ENCODE results near the gene PLPPR5. TPM values are rescaled to one million over a fixed set of nuclear protein-coding genes. Genes with fewer than 3 reads are reported as not detected.

PLPPR5 gene
- total RNA-seq, 1 donor from 2014 or later: not detected

DNA sequence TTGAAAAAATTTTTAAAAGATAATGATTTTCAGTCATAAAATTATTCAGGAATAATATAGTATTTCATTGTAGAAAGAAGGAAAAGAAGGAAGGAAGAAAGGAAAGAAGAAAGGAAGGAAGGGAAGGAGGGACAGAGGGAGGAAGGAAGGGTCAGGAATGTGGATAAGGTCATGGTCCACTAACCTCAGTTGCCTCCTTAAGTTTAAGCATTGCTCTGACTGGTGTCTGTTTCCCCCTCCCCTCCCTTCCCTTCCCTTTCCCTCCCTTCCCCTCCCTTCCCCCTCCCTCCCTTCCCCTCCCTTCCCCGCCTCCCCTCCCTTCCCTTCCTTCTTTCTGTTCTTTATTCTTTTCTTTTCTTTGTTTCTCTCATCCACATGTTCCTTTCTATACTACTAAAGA, 95.7 kb downstream of the PLPPR5 start:
- FAIRE-seq (no peak), DNase-seq (ENCODE audit: low read depth) (no peak)
- TF ChIP-seq CTCF (IDR thresholded peaks at IDR 0.05; ENCODE audit: insufficient read depth, low read length, severe bottlenecking): no peak
- Histone ChIP-seq H3K4me3 (ENCODE audit: low read depth, low read length) (no peak overlapping the region), H3K27me3 (ENCODE audit: control insufficient read depth, insufficient read depth, low read length) (no peaks in the 10 kb centered on the region), H3K36me3 (ENCODE audit: control insufficient read depth, insufficient read depth, low read length) (no peaks in the 10 kb centered on the region)

- Histone ChIP-seq H3K36me3 (ENCODE audit: control insufficient read depth, insufficient read depth, low read length) (no peaks in the 10 kb centered on the region), H3K4me3 (ENCODE audit: low read depth, low read length) (no peak overlapping the region), H3K27me3 (ENCODE audit: control insufficient read depth, insufficient read depth, low read length) (no peaks in the 10 kb centered on the region)
- no peak for TF ChIP-seq CTCF (IDR thresholded peaks at IDR 0.05; ENCODE audit: insufficient read depth, low read length, severe bottlenecking)
- no peak for DNase-seq (ENCODE audit: low read depth)
- no peak for FAIRE-seq
Observed at GRCh38 chr1:98906809-98907208, 97.9 kb downstream of the PLPPR5 start.

DNA sequence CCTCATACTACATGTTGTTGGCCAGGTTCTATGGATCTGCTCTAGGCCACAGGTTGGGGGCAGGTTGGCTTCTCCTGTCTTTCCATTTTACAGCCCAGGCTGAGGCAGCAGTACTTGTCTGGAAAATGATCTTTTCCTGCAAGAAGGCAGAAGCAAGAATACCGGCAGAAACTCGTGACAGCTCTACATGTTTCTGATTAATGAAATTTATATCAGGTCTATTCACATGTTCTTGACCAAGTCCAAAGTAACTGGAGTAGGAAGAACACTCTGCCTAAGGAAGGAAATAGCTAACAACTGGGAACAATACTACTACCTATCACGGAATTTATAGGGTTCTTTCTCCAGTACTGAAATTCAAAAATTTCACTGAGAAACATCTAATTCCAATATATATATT, 98.3 kb downstream of the PLPPR5 start:
- no peaks in the 10 kb centered on the region for H3K27me3 ChIP-seq (ENCODE audit: control insufficient read depth, insufficient read depth, low read length)

DNA sequence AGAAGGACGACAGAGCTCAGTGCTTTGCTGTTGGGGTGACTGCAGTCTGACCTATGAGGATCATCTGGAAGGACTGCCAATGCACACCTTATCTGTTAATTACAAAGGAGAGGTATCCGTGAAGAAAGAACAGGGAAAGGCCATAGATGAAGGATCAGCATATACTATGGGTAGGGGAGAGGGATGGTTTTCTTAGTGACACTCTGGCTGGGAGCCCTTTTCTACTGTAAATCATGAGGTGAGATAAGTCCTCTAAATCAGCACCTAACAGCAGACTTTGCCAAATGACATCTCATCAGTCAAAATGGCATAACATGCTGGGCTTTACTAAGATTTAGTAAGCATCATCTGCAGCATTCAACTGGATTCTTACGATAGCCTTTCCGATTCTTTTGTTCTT, 100.0 kb downstream of the PLPPR5 start:
- Histone ChIP-seq H3K36me3 (ENCODE audit: control insufficient read depth, insufficient read depth, low read length) (no peaks in the 10 kb centered on the region), H3K27me3 (ENCODE audit: control insufficient read depth, insufficient read depth, low read length) (no peaks in the 10 kb centered on the region), H3K4me3 (ENCODE audit: low read depth, low read length) (no peak overlapping the region)
- FAIRE-seq (no peak), DNase-seq (ENCODE audit: low read depth) (no peak)
- no peak for TF ChIP-seq CTCF (IDR thresholded peaks at IDR 0.05; ENCODE audit: insufficient read depth, low read length, severe bottlenecking)

More for the DNA sequence above, 98.3 kb downstream of the PLPPR5 start:
- H3K36me3 ChIP-seq (ENCODE audit: control insufficient read depth, insufficient read depth, low read length): no peaks in the 10 kb centered on the region
- FAIRE-seq (no peak), DNase-seq (ENCODE audit: low read depth) (no peak)
- H3K4me3 ChIP-seq (ENCODE audit: low read depth, low read length): no peak overlapping the region
- no peak for TF ChIP-seq CTCF (IDR thresholded peaks at IDR 0.05; ENCODE audit: insufficient read depth, low read length, severe bottlenecking)

DNA sequence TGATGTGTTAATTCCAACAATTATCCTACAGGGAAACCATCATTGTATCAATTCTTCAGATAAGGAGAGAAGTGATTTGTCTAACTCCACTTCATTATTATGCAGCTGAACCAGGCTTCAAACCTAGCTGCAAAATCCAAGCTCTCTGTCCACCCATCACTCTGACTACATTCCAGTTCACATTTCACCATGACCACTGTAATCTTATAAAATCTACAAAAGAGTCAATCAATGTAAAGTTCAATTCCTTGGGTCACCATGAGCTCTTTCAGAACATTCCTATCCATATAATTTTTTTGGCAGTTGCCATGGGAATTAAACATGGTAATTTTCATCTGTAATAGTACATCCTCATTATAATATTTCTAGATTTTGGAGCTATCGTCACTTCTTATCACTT, 100.9 kb downstream of the PLPPR5 start:
- H3K27me3 ChIP-seq (ENCODE audit: control insufficient read depth, insufficient read depth, low read length): no peaks in the 10 kb centered on the region
- DNase-seq (ENCODE audit: low read depth) (no peak), FAIRE-seq (no peak)
- no peak overlapping the region for H3K4me3 ChIP-seq (ENCODE audit: low read depth, low read length)
- H3K36me3 ChIP-seq (ENCODE audit: control insufficient read depth, insufficient read depth, low read length): no peaks in the 10 kb centered on the region
- no peak for TF ChIP-seq CTCF (IDR thresholded peaks at IDR 0.05; ENCODE audit: insufficient read depth, low read length, severe bottlenecking)

- Histone ChIP-seq H3K27me3 (ENCODE audit: control insufficient read depth, insufficient read depth, low read length) (no peaks in the 10 kb centered on the region), H3K4me3 (ENCODE audit: low read depth, low read length) (no peak overlapping the region), H3K36me3 (ENCODE audit: control insufficient read depth, insufficient read depth, low read length) (no peaks in the 10 kb centered on the region)
- FAIRE-seq (no peak), DNase-seq (ENCODE audit: low read depth) (peak; percentile 91)
- no peak for TF ChIP-seq CTCF (IDR thresholded peaks at IDR 0.05; ENCODE audit: insufficient read depth, low read length, severe bottlenecking)
Observed at GRCh38 chr1:98903261-98903660, 101.4 kb downstream of the PLPPR5 start.
